ENCODE measurements around the gene TPCN2. TPM values are rescaled to one million over a fixed set of nuclear protein-coding genes. Genes with fewer than 3 reads are reported as not detected.

TPCN2 gene
- total RNA-seq, 2 donors from 2014 or later = 4.2 to 5.3 TPM

DNA sequence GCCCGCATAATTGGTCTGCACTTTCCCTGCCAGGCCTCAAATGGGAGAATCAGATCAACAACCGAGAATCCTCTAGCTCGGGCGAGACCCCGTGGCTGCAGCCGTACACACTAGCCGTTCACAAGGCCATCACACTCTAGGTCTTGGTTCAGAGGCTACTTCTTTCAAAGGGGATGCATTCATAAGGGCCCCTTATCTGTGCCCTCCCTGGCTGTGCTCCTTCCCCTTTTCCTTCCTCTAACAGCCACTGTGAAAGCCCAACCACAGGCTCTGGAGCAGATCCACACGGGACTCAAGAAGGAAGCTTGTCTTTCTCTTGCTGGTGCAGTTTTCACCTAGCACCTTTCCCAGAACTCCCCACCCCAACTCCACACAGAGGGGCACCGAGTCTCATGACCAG, 131.5 kb downstream of the TPCN2 start:
- TF ChIP-seq, protein P1, sequence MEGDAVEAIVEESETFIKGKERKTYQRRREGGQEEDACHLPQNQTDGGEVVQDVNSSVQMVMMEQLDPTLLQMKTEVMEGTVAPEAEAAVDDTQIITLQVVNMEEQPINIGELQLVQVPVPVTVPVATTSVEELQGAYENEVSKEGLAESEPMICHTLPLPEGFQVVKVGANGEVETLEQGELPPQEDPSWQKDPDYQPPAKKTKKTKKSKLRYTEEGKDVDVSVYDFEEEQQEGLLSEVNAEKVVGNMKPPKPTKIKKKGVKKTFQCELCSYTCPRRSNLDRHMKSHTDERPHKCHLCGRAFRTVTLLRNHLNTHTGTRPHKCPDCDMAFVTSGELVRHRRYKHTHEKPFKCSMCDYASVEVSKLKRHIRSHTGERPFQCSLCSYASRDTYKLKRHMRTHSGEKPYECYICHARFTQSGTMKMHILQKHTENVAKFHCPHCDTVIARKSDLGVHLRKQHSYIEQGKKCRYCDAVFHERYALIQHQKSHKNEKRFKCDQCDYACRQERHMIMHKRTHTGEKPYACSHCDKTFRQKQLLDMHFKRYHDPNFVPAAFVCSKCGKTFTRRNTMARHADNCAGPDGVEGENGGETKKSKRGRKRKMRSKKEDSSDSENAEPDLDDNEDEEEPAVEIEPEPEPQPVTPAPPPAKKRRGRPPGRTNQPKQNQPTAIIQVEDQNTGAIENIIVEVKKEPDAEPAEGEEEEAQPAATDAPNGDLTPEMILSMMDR (IDR thresholded peaks at IDR 0.05) = no peak
- no peak overlapping the region for H3K27ac ChIP-seq

DNA sequence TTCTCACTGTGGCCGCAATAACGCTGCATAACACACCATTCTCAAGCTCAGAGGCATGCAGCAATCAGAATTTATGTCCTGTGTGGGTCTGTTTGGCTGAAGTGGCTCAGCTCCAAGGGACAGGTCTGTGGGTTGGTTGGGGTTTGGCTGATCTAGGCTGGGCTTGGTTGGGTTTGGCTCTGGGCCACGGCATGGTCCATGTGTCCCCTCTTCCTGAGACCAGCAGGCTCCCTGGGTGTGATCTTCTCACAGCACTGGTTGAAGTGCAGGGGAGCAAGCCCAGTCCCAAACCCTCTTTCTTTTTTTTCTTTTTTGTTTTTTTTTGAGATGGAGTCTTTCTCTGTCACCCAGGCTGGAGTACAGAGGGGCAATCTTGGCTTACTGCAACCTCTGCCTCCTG, 132.0 kb downstream of the TPCN2 start:
- H3K9me3 ChIP-seq = no peaks in the 10 kb centered on the region

More for the DNA sequence above, 131.5 kb downstream of the TPCN2 start:
- no peaks in the 10 kb centered on the region for H3K36me3 ChIP-seq
- no peaks in the 10 kb centered on the region for H3K9me3 ChIP-seq
- H3K4me1 ChIP-seq = no peaks in the 10 kb centered on the region
- no peaks in the 10 kb centered on the region for H3K27me3 ChIP-seq
- H3K4me3 ChIP-seq = no peak overlapping the region
- DNase-seq (ENCODE audit: low spot score) = no peak

DNA sequence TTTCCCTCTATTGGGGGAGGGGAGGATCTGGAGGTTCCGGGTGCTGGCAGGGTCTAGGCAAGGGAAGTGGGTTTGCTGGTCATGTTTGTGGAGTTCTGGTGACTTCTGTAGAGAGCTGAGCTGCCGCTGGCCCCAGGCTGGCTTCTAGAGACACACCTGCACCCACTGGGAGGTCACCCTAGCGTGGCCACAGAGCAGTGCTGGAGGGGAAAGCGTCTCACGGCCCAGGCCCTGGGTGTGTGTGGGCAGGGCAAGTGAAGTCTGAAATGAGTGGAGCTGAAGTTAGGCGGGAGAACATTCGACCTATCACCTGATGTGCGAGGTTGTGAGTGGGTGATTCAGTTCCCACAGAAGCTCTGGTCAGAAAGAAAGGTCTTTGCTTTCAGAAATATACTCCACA, 134.9 kb downstream of the TPCN2 start:
- H3K4me1 ChIP-seq = no peaks in the 10 kb centered on the region
- H3K36me3 ChIP-seq = no peaks in the 10 kb centered on the region

More for the DNA sequence above, 132.0 kb downstream of the TPCN2 start:
- Histone ChIP-seq H3K27ac (no peak overlapping the region), H3K27me3 (no peaks in the 10 kb centered on the region), H3K4me1 (no peaks in the 10 kb centered on the region), H3K36me3 (no peaks in the 10 kb centered on the region), H3K4me3 (no peak overlapping the region)
- no peak for DNase-seq (ENCODE audit: low spot score)
- TF ChIP-seq, protein P1 (IDR thresholded peaks at IDR 0.05) = no peak

More for the DNA sequence above, 134.9 kb downstream of the TPCN2 start:
- DNase-seq (ENCODE audit: low spot score) = no peak
- Histone ChIP-seq H3K27me3 (no peaks in the 10 kb centered on the region), H3K27ac (no peak overlapping the region), H3K9me3 (peaks cover 0 to 9% of the 10 kb centered on the region in 2 donors), H3K4me3 (no peak overlapping the region)
- TF ChIP-seq, protein P1 (IDR thresholded peaks at IDR 0.05) = no peak

MicroRNAs encoded within 50 kb of the gene (microRNA counts, 767-probe panel; counts per million panel counts)
- microRNA hsa-miR-3164 = 0 to 31.0 counts per million in 2 donors

Small RNA genes lying within 50 kb of the gene (microRNA-seq; reads per million reads assigned to microRNA genes)
- 0 to 0.71 reads per million in 2 donors for gene MIR3164 (ENCODE audit: borderline number of aligned reads in 2 of 2, borderline replicate concordance in 1 of 2)

Other genes starting within 250 kb of the TPCN2 start
- gene CPT1A, start 207.0 kb upstream of the TPCN2 start, total RNA-seq = 10 to 100 TPM; 53.1 to 56.3 TPM
- gene MRPL21, start 145.1 kb upstream of the TPCN2 start, total RNA-seq = 10 to 100 TPM; 63.2 to 87.3 TPM
- 1 to 10 TPM; 8.5 to 8.8 TPM for gene IGHMBP2, start 145.0 kb upstream of the TPCN2 start, total RNA-seq
- gene MRGPRD, start 67.9 kb upstream of the TPCN2 start, total RNA-seq = not detected
- gene MRGPRF, start 35.7 kb upstream of the TPCN2 start, total RNA-seq = 10 to 100 TPM; 10.8 to 17.6 TPM
- under 1 TPM in 1 of 2 donors, not detected in 1; 0.35 TPM for gene SMIM38, start 107.0 kb downstream of the TPCN2 start, total RNA-seq
- gene MYEOV, start 245.2 kb downstream of the TPCN2 start, total RNA-seq = under 1 TPM in 1 of 2 donors, not detected in 1; 0.12 TPM